Astrocyte (in vitro differentiated cells and primary cell): ENCODE results near the gene RUNX1. TPM values are rescaled to one million over a fixed set of nuclear protein-coding genes. Genes with fewer than 3 reads are reported as not detected.

Experiments
- DNase-seq: peaks from one replicate; pipeline ENCODE4 v3.0.0-alpha.2; 2010; ENCODE audit warnings: low read depth
- FAIRE-seq: peaks from 2 replicates; lab custom pipeline; 2011; peaks lifted over from hg19 to GRCh38; lab: Jason Lieb, UNC
- H2AFZ ChIP-seq: 2 replicates; pipeline ENCODE4 v1.6.0; 2012; ENCODE audit warnings: low read depth, low read length, inconsistent platforms
- H3K27ac ChIP-seq: 2 replicates; pipeline ENCODE4 v1.5.1; 2011; ENCODE audit warnings: low read depth, low read length, inconsistent platforms
- H3K27me3 ChIP-seq: 2 replicates; pipeline ENCODE4 v1.6.0; 2011; ENCODE audit warnings: low read length, inconsistent platforms; ENCODE audit not compliant: insufficient read depth
- H3K36me3 ChIP-seq: 2 replicates; pipeline ENCODE4 v1.5.1; 2011; ENCODE audit warnings: low read length, inconsistent platforms; ENCODE audit not compliant: insufficient read depth
- H3K4me1 ChIP-seq: 2 replicates; pipeline ENCODE4 v1.5.1; 2011; ENCODE audit warnings: low read length, inconsistent platforms; ENCODE audit not compliant: insufficient read depth
- H3K4me2 ChIP-seq: 2 replicates; pipeline ENCODE4 v1.6.0; 2012; ENCODE audit warnings: low read length, inconsistent platforms
- H3K4me3 ChIP-seq: 2 replicates; pipeline ENCODE4 v1.5.1; 2011; ENCODE audit warnings: low read depth, mild to moderate bottlenecking, low read length, inconsistent platforms; ENCODE audit not compliant: insufficient read depth
- H3K79me2 ChIP-seq: 2 replicates; pipeline ENCODE4 v1.6.0; 2012; ENCODE audit warnings: mild to moderate bottlenecking, low read length, inconsistent platforms; ENCODE audit not compliant: insufficient read depth
- H3K9ac ChIP-seq: 2 replicates; pipeline ENCODE4 v1.6.0; 2012; ENCODE audit warnings: mild to moderate bottlenecking, low read length, inconsistent platforms
- H3K9me3 ChIP-seq: 2 replicates; pipeline ENCODE4 v1.5.1; 2012; ENCODE audit warnings: low read depth, mild to moderate bottlenecking, low read length, inconsistent platforms; ENCODE audit not compliant: insufficient read depth
- H4K20me1 ChIP-seq: 2 replicates; pipeline ENCODE4 v1.6.0; 2012; ENCODE audit warnings: low read length, inconsistent platforms; ENCODE audit not compliant: insufficient read depth
- H3K27ac Mint-ChIP-seq: one replicate; pipeline ENCODE4 v1.8.0; 2021; ENCODE audit warnings: mild to moderate bottlenecking, mixed read lengths; ENCODE audit not compliant: unreplicated experiment
- H3K27me3 Mint-ChIP-seq: one replicate; pipeline ENCODE4 v1.8.0; 2021; ENCODE audit warnings: low read depth, mixed read lengths; ENCODE audit not compliant: unreplicated experiment
- H3K36me3 Mint-ChIP-seq: one replicate; pipeline ENCODE4 v1.8.0; 2021; ENCODE audit warnings: low read depth, mixed read lengths; ENCODE audit not compliant: unreplicated experiment
- H3K4me1 Mint-ChIP-seq: one replicate; pipeline ENCODE4 v1.8.0; 2021; ENCODE audit warnings: low read depth, mixed read lengths; ENCODE audit not compliant: unreplicated experiment
- H3K4me3 Mint-ChIP-seq: one replicate; pipeline ENCODE4 v1.8.0; 2021; ENCODE audit warnings: mild to moderate bottlenecking, moderate library complexity, mixed read lengths; ENCODE audit not compliant: unreplicated experiment
- H3K9me3 Mint-ChIP-seq: one replicate; pipeline ENCODE4 v1.8.0; 2021; ENCODE audit warnings: mild to moderate bottlenecking, mixed read lengths; ENCODE audit not compliant: unreplicated experiment
- EZH2 ChIP-seq: IDR thresholded peaks from 2 replicates; pipeline ENCODE4 v1.6.1; 2012; ENCODE audit warnings: mild to moderate bottlenecking, low read length, inconsistent platforms; ENCODE audit not compliant: insufficient read depth
- total RNA-seq: library from RNA; stranded (reverse); gene quantifications from 2 replicates; pipeline ENCODE4 v1.2.1, GENCODE V29; 2021
- TF ChIP-seq, protein P1 (sequence below): IDR thresholded peaks from 2 replicates; pipeline ENCODE4 v1.5.1; 2011; ENCODE audit warnings: low read depth, mild to moderate bottlenecking, inconsistent platforms, low read length, moderate library complexity; ENCODE audit not compliant: insufficient read depth

Gene RUNX1
- total RNA-seq, 1 donor from 2014 or later = 84.6 TPM

DNA sequence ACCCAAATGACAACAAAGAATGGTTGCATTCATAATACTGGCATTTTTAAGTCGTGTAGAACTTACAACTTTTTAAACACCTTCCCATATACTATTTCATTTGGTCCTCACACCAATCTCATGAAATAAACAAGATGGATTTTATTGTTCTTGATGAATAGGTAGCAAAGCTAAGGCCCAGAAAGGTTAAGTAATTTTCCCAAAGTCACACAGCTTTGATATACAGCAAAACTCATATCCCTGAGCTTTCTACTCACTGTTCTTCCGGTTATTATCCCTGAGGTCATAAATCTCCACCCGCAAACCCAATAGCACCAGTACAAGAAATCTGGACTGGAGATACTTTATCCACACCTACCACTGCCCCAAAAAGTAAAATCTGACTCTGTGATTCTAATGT, 186.2 kb downstream of the RUNX1 start:
- Mint-ChIP-seq H3K4me1 (peaks cover 51% of the 10 kb centered on the region), H3K9me3 (no peaks in the 10 kb centered on the region), H3K36me3 (peaks cover 56% of the 10 kb centered on the region), H3K27me3 (no peaks in the 10 kb centered on the region), H3K27ac (no peak overlapping the region), H3K4me3 (no peak overlapping the region)
- TF ChIP-seq EZH2 = no peak
- TF ChIP-seq, protein P1, sequence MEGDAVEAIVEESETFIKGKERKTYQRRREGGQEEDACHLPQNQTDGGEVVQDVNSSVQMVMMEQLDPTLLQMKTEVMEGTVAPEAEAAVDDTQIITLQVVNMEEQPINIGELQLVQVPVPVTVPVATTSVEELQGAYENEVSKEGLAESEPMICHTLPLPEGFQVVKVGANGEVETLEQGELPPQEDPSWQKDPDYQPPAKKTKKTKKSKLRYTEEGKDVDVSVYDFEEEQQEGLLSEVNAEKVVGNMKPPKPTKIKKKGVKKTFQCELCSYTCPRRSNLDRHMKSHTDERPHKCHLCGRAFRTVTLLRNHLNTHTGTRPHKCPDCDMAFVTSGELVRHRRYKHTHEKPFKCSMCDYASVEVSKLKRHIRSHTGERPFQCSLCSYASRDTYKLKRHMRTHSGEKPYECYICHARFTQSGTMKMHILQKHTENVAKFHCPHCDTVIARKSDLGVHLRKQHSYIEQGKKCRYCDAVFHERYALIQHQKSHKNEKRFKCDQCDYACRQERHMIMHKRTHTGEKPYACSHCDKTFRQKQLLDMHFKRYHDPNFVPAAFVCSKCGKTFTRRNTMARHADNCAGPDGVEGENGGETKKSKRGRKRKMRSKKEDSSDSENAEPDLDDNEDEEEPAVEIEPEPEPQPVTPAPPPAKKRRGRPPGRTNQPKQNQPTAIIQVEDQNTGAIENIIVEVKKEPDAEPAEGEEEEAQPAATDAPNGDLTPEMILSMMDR = no peak
- H4K20me1 ChIP-seq = peaks cover 98% of the 10 kb centered on the region
- no peaks in the 10 kb centered on the region for H3K9me3 ChIP-seq
- H2AFZ ChIP-seq = no peak overlapping the region
- no peak overlapping the region for H3K9ac ChIP-seq
- no peak overlapping the region for H3K4me3 ChIP-seq
- peaks cover 78% of the 10 kb centered on the region for H3K36me3 ChIP-seq
- H3K27me3 ChIP-seq = no peaks in the 10 kb centered on the region
- FAIRE-seq (no peak), DNase-seq (no peak)
- H3K79me2 ChIP-seq = peaks cover 96% of the 10 kb centered on the region
- no peak overlapping the region for H3K27ac ChIP-seq
- peaks cover 13% of the 10 kb centered on the region for H3K4me1 ChIP-seq
- no peak overlapping the region for H3K4me2 ChIP-seq

- Histone ChIP-seq H3K4me2 (no peak overlapping the region), H4K20me1 (peaks cover 99% of the 10 kb centered on the region), H3K9me3 (no peaks in the 10 kb centered on the region), H3K4me3 (no peak overlapping the region), H3K79me2 (peaks cover 96% of the 10 kb centered on the region), H3K36me3 (peaks cover 84% of the 10 kb centered on the region), H3K9ac (no peak overlapping the region), H2AFZ (no peak overlapping the region), H3K27me3 (no peaks in the 10 kb centered on the region), H3K4me1 (peaks cover 8% of the 10 kb centered on the region), H3K27ac (no peak overlapping the region)
- no peak for TF ChIP-seq EZH2
- TF ChIP-seq, protein P1 = no peak
- Mint-ChIP-seq H3K27ac (no peak overlapping the region), H3K36me3 (peaks cover 59% of the 10 kb centered on the region), H3K27me3 (no peaks in the 10 kb centered on the region), H3K4me1 (peaks cover 49% of the 10 kb centered on the region), H3K4me3 (peak overlapping the region; percentile 60), H3K9me3 (no peaks in the 10 kb centered on the region)
- DNase-seq (no peak), FAIRE-seq (no peak)
These were observed 187.8 kb downstream of the RUNX1 start for GRCh38 chr21:34861258-34861657.

DNA sequence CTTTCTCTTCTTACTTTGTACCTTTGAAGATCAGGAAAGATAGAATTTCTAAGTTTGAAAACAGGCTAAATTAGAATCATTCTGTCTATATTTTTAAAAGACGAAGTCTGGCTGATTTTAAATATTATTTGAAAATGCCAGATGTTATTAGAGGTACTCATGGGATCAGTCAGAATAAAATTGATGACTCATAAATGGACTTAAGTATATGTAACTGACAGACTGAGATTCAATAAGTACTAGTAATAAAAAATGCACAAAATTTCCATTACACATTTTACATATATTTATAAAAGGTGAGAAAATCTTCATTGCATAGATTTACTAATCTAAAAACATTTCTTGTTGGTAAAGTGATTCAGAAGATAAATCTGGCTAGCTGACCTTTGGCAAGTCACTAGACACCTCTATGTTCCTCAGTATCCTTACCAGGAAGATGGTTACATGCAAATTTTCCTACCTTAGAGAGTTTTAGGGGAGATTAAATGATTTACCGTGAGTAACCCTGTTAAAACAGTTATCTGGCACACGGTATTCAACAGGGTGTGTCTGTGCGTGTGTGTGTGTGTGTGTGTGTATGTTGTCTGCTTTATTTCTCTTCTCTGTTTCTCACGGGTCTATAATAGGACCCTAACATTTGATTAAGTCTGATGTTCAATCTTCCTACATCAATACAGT, 189.0 kb downstream of the RUNX1 start:
- Histone ChIP-seq H2AFZ (no peak overlapping the region), H3K9ac (no peak overlapping the region), H4K20me1 (peaks cover 97% of the 10 kb centered on the region), H3K9me3 (no peaks in the 10 kb centered on the region), H3K27me3 (no peaks in the 10 kb centered on the region), H3K4me1 (no peaks in the 10 kb centered on the region), H3K4me3 (no peak overlapping the region), H3K27ac (no peak overlapping the region), H3K36me3 (peaks cover 80% of the 10 kb centered on the region), H3K79me2 (peaks cover 96% of the 10 kb centered on the region), H3K4me2 (no peak overlapping the region)
- H3K27me3 Mint-ChIP-seq = no peaks in the 10 kb centered on the region
- H3K36me3 Mint-ChIP-seq = peaks cover 52% of the 10 kb centered on the region
- no peak overlapping the region for H3K4me3 Mint-ChIP-seq
- H3K9me3 Mint-ChIP-seq = no peaks in the 10 kb centered on the region
- no peak for TF ChIP-seq EZH2
- TF ChIP-seq, protein P1 = no peak
- DNase-seq (no peak), FAIRE-seq (no peak)
- no peak overlapping the region for H3K27ac Mint-ChIP-seq
- peaks cover 38% of the 10 kb centered on the region for H3K4me1 Mint-ChIP-seq
